HUDEP-2 (cell line): Measurements from ENCODE around the gene TGOLN2.
"Not testable (repeated sequence)": the region's sequence is repeated elsewhere in the genome, so short reads cannot be mapped to it uniquely, and the experiment has no call there.

Experiments
- DNase-seq, 76 experiments: peaks; one replicate each; lab custom pipeline; 2025; ENCODE audit not compliant: unreplicated experiment in 76 of 76; lab: John Stamatoyannopoulos, UW

TGOLN2 gene

DNA sequence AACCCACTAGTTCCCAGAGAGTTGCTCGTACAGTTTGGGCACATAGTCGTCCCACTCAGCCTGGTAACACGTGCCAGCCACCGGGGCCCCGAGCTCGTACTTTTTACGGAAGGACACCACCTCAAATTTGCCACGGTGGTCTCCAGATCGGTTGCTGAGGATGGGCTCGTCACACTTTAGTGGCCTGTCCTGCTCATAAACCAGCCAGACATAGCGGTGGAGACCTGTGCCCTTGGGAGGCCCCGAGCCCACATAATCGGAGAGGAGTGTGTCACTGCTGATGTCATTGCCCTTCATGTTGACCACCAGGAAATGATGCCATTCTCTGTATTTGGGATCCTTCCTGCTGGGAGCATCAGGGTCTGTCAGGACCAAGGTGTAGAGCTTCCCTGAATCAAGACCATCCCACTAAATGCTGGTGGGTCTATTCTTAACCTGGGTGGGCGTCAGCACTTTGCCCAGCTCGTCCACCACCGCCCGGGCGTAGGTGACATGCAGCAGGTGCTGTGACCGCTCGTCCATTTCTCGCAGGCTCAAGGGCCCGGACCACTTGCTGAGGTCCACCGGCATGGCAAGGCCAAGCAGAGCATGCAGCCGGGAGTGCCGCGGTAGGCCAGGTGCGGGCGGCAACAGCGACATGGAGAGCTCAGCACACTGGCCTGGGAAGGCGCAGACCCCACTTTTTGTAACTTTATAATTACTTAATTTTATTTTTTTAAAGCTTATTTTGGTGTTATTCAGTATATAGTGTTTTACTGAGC is 13.7 kb upstream of the TGOLN2 start:
- DNase-seq = no peak

DNA sequence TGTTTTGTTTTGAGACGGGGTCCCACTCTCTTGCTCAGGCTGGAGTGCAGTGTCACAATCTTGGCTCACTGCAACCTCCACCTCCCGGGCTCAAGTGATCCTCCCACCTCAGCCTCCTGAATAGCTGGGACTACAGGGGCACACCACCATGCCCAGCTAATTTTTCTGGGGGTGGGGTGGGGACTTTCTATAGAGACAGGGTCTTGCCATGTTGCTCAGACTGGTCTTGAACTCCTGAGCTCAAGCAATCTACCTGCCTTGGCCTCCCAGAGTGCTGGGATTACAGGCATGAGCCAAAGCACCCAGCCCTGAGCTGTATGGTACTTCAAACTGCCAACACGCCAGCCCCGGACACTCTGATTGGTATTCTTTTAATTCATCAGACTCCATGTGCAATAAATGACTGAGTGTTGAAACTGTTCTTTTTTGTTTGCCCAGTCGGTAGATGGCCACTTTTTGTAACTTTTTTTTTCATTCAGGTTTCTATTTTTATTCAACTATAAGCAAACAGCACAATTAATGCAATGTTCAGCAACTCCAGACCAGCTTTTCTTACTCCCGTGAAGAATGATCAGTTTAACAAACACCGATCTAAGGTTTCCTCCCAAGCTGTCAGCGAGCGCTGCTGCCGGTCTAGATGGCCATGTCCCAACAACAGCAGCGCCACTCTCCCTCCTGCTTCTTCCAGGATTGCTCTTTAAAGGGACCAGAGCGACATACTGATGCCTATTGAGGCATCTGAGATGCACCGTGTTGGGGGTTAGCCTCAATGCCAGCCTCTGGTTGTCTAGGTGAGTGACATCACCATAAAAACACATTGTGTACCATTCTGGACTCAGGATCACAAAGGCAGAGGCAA is 12.5 kb upstream of the TGOLN2 start:
- no peak for DNase-seq

DNA sequence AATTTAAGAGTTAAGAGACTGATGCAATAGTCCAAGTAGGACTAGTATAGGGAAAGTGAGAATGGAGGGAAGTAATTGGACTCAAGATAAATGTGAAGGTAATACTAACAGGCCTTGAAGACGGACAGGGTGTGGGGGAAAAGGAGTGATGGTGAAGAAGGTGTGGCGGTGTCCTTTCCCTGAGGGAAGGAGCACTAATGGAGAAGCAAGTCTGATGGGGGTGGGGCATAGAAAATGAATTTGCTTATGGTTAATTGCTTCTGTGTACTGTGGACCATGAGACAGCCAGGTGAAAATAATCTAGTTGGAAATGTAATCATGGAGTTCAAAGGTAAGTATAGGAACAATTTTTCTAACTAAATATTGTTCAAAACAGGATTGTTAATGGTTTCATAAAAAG is 7.1 kb upstream of the TGOLN2 start:
- no peak for DNase-seq

DNA sequence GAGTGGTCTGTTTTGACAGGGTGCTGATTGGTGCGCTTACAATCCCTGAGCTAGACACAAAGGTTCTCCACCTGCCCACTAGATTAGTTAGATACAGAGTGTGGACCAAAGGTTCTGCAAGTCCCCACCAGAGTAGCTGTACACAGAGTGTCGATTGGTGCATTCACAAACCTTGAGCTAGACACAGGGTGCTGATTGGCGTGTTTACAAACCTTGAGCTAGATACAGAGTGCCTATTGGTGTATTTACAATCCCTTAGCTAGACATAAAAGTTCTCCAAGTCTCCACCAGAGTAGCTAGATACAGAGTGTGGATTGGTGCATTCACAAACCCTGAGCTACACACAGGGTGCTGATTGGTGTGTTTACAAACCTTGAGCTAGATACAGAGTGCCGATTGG is 6.1 kb upstream of the TGOLN2 start:
- DNase-seq = not testable (repeated sequence)

DNA sequence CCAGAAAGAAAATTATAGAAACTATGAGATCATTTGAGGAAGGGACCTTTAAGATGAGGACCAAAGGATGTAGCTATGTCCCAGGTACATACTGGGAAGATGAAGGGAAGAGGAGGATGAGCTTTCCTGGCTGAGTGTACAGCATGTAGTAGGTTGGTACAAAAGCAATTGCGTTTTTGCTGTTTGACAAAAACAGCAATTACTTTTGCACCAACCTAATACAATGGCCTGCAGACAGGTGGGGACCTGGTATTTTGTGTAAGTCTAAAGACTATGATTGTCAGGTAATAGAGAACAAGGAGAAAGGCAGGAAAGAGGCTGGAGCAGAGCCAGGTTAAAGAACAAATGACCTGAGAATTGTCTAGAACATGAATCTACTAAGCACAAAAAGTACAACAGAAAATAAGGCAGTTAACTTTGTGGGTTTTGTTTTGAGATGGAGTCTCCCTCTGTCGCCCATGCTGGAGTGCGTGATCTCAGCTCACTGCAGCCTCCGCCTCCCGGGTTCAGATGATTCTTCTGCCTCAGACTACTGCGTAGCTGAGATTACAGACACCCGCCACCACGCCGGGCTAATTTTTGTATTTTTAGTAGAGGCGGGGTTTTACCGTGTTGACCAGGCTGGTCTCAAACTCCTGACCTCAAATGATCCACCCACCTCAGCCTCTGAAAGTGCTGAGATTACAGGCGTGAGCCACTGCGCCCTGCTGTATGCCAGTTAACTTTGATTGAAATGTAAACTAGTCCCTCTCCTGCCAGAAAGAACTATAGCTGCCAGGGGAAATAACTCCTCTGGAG is 3.2 kb upstream of the TGOLN2 start:
- no peak for DNase-seq

DNA sequence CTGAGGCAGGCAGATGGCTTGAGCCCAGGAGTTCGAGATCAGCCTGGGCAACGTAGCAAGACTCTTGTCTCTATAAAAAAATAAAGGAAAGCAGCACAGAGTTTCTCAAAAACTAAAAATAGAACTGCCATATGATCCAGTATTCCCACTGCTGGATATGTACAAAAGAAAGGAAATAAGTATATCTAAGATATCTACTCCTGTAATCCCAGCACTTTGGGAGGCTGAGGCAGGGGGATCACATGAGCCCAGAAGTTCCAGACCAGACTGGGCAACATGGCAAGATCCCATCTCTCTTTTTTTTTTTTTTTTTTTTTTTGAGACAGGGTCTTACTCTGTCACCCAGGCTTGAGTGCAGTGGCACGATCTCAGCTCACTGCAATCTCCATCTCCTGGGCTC is 1.9 kb upstream of the TGOLN2 start:
- DNase-seq = not testable (repeated sequence)

DNA sequence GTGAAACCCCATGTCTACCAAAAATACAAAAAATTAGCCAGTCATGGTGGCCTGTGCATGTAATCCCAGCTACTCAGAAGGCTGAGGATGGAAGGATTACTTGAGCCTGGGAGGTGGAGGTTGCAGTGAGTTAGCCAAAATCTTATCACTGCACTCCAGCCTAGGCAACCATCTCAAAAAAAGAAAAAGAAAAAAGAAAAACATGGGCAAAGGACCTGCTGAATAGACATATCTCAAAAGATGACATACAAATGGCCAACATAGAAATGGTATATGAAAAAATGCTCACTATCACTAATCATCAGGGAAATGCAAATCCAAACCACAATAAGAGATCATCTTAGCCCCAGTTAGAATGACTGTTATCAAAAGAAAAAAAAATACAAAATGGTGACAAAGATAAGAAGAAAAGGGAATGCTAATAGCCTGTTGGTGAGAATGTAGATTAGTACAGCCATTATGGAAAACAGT is 1.4 kb upstream of the TGOLN2 start:
- DNase-seq = peak in 9 of 76 experiments; percentile 4 to 42 (median 20)

DNA sequence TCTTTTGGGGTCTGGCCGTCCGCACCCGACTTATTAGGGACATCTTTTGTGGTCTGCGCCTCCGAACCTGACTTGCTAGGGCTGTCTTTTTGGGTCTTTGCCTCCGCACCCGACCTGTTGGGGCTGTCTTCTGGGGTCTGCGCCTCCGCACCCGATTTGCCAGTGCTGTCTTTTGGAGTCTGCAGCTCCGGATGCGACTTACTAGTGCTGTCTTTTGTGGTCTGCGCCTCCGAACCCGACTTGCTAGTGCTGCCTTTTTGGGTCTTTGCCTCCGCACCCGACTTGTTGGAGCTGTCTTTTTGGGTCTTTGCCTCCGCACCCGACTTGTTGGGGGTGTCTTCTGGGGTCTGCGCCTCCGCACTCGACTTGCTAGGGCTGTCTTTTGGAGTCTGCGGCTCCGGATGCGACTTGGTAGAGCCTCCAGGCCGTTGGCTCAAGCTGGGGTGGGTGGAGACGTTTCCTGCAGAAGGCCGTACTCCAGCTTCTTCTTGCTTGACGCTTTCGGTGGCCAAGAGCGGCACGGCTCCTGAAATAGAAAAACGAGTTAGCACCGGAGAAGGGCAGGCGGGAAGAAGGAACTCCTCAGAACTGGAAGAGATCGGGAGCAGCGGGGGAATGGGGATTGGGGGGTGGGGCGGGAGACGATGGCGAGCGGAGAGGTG is 498 bp downstream of the TGOLN2 start:
- peak in 26 of 76 experiments; percentile 5 to 52 (median 26) for DNase-seq

DNA sequence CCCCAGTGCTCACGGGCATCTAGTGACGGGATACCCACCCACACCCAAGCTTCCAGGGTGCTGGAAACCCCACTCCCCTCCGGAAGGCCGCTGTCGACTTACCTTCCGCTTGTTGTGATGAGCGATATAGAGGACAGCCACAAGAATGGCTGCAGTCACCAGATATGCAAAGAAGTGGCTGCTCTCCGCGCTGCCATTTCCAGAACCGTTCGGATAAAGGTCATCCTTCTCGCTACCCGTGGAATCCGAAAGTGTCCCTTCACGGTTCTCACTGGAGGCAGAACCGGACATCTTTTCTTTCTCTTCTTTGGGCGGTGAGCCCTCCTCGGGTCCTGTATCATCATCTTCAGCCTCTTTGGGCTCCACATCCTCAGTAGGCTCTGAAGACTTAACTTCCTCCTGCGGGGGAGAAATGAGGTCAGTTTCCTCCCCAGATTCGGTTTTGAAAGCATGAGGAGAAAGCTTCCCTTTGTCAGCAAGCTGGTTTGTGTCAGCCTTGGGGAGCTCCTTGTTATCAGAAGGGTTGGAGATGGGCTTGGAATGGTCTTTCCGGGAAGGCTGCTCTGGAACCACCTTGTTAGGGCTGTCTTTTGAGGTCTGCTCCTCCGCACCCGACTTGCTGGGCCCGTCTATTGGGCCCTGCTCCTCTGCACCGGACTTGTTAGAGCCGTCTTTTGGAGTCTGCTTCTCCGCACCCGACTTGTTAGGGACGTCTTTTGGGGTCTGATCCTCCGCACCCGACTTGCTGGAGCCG is 1.2 kb downstream of the TGOLN2 start:
- DNase-seq = peak in 18 of 76 experiments; percentile 9 to 42 (median 25)

DNA sequence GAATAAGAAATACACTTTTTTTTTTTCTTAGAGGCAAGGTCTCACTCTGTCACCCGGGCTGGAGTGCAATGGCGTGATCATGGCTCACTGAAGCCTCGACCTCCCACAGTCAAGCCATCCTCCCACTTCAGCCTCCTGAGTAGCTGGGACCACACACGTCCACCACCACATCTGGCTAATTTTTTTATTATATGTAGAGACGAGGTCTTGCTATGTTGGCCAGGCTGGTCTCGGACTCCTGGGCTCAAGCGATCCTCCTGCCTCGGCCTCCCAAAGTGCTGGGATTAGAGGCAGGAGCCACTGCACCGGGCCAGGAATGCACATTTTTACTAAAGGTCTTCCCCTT is 2.4 kb downstream of the TGOLN2 start:
- no peak for DNase-seq

DNA sequence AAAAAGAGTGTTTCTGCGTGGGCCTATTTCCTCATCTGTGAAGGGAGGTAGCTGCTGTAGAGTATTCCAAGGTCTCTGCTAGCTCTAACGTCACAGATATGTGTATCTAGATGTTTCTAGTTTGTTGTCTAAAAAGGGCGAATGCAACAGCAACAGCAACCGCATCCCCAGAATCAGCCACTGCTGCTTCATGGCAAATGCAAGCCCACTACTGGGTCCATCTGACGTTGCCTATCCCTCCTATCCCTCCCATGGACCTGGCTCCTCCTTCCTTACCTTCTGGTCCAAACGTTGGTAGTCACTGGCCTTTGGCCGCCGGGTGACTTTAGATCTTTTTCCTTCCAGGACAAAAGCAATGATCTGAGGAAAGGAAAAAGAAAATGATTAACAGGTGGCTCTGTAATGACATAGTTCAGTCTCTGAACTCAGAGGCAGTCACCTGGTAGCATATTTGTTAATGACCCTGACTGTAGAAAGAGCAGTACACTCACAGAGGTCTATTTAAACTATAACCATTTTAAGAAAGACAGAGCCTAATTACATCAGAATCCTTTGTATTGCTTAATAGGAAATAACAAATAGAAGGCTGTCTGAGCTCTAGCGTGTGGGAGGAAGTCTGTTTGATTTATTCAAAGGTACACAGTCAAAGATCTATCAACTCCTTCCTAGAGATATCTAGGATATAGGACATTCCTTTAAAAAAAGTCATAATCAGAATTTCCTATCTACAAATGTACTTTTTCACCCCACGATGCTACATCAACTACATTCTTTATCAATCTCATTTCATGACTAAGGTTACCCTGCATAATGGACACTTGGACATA is 2.9 kb downstream of the TGOLN2 start:
- no peak for DNase-seq

DNA sequence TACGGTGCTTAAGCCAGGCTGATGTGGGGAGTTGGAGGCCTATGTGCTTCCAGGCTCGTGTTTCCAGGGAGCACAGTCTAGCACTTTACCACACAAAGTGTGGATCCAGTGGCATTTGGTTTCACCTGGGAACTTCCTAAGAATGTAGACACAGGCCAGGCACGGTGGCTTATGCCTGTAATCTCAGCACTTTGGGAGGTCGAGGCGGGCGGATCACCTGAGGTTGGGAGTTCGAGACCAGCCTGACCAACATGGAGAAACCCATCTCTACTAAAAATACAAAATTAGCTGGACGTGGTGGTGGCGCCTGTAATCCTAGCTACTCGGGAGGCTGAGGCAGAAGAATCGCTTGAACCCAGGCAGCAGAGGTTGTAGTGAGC is 3.8 kb downstream of the TGOLN2 start:
- not testable (repeated sequence) for DNase-seq

DNA sequence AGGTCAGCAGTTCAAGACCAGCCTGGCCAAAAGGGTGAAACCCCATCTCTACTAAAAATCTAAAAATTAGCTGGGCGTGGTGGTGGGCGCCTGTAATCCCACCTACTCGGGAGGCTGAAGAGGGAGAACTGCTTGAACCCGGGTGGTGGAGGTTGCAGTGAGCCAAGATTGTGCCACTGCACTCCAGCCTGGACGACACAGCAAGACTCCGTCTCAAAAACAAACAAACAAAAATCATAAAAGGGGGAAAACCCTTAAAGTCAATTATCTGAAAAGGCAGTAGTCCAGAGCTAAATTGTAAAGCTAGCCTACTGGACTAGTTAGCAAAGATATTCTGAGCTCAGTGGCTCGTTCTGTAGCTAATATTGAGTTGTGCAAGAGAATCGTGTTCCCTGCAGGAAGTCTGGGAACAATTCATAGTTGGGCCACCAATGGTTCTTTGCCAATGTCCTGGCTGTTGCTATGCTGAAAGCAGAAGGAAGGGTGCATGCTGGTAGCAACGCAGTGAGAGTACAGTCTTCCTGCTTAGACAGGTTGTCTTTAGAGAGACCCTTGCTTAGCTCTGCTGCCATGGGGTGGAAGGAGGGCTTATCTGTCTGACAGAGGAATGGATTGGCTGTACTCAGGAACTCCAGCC is 4.3 kb downstream of the TGOLN2 start:
- no peak for DNase-seq

DNA sequence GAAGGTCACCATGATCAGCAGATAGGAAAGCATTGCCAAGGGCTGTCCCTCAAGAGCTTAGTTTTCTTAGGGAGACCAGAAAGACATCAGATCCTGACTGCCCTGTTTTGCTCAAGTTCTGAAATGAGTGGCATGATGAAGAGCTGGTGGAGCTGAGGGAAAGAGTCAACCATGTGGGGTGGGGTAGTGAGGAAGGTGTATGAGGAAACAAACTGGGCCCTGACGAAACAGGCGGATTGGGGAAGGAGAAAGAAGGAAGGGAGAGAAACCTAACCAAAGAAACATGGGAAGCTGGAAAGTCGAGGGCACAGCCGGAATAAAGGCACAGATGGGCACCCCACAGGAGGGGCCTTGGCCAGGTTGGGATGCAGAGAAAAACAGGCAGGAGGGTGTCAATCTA is 8.0 kb downstream of the TGOLN2 start:
- no peak for DNase-seq

DNA sequence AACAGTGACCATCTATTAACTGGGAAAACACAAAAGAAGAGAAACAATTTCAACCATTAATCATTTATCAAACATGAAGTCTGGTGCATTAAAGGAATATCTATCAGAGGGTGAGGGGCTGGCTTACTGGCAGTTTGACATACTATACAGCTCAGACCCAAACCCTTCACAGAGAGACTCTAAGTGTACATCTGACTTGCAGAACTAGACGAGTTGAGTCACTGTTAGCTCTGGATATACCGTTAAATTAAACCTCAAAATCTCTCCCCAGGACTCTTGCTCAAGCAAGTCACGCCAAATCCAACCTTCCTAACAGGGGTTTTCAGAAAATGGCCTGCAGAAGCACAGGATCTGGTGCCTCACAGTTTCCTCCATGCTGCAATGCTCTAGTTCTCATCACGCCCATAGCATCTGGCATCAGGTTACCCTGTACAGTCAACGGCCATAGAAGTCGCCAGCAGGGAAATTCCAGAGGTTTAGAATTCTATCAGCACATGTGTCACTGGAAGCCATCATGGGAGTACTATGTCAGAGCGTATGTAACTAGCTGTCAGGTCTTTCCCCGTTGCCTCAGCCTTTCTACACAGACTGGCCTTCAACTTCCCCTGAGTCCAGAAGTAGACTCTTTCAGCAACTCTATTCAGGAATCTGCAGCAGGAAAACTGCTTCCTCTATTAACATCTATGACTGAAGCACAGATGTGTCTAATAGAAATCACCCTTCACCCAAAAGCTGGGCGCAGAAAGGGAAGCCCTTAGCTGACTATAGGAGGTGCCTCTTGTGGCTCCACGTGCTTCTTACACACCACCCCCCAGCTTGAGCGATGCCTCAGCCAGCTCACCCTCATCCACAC is 9.3 kb downstream of the TGOLN2 start:
- DNase-seq = no peak

DNA sequence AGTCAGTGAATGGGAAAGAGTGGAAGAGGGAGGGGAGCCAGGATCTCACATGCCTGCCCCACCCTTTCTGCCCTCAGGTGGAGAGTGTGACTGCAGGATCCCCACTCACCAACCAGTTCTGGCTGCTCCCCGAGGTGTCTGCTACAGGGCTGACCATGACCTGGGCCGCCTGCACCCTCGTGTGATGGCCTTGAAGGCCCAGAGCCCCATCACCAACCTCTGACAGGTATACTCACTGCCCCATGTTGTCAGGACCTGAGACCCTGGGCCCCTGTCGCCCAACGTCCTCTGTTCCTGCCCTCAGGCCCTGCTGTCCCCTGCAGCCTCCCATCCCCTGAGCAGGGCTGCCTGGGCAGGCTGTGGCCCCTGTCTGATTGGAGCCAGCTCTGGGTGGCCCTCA is 11.9 kb downstream of the TGOLN2 start:
- not testable (repeated sequence) for DNase-seq

DNA sequence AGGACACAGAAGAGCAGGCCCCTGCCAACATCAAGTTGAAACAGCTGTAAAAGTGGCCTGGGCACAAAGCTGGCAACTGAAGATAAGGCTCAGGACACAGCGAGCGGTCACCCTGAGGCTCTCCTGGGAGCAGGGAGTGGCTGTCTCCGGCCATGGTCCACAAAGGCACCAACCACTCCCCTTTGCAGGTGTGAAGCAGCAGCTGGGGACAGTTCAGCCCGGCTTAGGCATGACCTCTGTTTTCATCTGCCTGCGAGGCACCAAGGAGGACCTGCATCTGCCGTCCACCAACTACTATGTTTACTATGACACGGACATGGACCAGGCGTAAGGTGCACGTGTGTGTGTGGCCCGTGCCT is 12.9 kb downstream of the TGOLN2 start:
- peak in 1 of 76 experiments; percentile 9 for DNase-seq

DNA sequence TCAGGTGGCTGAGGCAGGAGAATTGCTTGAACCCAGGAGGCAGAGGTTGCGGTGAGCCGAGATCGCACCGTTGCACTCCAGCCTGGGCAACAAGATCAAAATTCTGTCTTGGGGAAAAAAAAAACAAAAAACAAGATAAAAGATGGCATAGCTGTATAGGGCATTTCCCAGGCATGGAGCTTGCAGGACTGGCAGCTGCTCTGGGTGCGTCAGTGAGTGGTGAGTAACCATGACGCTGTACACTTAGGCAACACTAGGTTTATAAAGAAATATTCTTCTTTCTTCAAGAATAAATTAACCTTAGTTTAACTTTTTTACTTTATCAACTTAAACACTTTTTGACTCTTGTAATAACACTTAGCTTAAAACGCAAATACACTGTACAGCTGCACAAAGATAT is 15.4 kb downstream of the TGOLN2 start:
- no peak for DNase-seq
